Measurements from ENCODE around the gene PABPN1. TPM values are rescaled to one million over a fixed set of nuclear protein-coding genes. Genes with fewer than 3 reads are reported as not detected.

PABPN1 gene
- total and polyA plus RNA-seq, 2 of the 13 experiments (the other 11 are each of a cell fraction or from before 2014, with no cell fraction given): 233 to 524 TPM

DNA sequence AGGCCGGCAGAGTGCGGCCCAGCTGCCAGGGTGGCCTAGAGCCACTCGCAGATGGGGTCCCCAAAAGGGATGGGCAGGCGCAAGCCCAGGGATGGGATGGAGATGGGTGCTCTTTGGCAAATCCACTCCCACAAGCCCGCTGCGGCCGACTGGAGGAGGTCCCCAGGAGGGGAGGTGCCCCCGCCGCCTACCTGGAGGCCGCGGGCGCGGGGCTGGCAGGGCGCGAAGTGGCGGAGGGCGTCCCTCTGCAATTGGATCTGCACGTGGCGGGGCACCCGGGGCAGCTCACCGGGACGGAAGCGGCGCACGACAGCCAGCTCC lies 19.3 kb upstream of the PABPN1 start (continued):
- TF ChIP-seq, protein P1, sequence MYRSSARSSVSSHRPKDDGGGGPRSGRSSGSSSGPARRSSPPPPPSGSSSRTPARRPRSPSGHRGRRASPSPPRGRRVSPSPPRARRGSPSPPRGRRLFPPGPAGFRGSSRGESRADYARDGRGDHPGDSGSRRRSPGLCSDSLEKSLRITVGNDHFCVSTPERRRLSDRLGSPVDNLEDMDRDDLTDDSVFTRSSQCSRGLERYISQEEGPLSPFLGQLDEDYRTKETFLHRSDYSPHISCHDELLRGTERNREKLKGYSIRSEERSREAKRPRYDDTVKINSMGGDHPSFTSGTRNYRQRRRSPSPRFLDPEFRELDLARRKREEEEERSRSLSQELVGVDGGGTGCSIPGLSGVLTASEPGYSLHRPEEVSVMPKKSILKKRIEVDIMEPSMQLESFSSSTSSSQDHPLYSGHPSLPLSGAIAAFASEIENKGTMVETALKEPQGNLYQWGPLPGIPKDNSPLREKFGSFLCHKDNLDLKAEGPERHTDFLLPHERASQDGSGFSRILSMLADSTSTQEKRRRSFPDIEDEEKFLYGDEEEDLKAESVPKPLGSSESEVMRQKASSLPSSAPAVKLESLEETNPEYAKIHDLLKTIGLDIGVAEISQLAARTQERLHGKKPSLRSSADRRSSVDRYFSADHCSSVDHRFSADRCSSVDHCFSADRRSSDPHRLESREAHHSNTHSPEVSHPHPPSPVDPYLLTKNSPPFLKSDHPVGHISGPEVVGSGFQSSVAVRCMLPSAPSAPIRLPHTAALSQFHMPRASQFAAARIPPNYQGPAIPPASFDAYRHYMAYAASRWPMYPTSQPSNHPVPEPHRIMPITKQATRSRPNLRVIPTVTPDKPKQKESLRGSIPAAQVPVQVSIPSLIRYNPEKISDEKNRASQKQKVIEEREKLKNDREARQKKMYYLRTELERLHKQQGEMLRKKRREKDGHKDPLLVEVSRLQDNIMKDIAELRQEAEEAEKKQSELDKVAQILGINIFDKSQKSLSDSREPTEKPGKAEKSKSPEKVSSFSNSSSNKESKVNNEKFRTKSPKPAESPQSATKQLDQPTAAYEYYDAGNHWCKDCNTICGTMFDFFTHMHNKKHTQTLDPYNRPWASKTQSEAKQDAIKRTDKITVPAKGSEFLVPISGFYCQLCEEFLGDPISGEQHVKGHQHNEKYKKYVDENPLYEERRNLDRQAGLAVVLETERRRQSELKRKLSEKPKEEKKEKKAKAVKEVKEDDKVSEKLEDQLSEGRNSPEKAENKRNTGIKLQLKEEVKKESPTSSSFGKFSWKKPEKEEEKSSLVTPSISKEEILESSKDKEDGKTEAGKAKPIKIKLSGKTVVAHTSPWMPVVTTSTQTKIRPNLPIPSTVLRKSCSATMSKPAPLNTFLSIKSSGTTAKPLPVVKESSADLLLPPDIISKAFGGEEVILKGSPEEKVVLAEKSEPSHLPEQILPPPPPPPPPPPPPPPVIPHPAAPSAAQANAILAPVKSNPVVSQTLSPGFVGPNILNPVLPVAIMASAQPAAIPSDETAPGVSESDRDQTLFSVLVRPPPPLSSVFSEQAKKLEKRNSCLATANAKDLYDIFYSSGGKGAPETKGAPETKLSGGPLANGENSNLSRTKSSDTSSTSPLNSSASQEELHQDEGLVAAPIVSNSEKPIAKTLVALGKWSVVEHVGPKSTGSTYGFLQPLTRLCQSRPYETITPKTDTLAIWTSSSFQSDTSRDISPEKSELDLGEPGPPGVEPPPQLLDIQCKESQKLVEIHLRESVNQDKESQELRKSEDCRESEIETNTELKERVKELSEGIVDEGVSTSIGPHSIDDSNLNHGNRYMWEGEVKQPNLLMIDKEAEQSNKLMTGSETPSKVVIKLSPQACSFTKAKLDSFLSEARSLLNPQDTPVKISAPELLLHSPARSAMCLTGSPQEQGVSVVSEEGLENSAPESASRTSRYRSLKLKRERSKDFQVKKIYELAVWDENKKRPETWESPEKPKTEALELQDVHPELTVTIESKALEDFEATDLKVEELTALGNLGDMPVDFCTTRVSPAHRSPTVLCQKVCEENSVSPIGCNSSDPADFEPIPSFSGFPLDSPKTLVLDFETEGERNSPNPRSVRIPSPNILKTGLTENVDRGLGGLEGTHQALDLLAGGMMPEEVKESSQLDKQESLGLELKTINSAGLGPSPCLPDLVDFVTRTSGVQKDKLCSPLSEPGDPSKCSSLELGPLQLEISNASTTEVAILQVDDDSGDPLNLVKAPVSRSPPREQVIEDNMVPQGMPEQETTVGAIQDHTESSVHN (CRISPR knock-in tag; IDR thresholded peaks at IDR 0.05): peak; percentile 96
- TF ChIP-seq, protein P2, sequence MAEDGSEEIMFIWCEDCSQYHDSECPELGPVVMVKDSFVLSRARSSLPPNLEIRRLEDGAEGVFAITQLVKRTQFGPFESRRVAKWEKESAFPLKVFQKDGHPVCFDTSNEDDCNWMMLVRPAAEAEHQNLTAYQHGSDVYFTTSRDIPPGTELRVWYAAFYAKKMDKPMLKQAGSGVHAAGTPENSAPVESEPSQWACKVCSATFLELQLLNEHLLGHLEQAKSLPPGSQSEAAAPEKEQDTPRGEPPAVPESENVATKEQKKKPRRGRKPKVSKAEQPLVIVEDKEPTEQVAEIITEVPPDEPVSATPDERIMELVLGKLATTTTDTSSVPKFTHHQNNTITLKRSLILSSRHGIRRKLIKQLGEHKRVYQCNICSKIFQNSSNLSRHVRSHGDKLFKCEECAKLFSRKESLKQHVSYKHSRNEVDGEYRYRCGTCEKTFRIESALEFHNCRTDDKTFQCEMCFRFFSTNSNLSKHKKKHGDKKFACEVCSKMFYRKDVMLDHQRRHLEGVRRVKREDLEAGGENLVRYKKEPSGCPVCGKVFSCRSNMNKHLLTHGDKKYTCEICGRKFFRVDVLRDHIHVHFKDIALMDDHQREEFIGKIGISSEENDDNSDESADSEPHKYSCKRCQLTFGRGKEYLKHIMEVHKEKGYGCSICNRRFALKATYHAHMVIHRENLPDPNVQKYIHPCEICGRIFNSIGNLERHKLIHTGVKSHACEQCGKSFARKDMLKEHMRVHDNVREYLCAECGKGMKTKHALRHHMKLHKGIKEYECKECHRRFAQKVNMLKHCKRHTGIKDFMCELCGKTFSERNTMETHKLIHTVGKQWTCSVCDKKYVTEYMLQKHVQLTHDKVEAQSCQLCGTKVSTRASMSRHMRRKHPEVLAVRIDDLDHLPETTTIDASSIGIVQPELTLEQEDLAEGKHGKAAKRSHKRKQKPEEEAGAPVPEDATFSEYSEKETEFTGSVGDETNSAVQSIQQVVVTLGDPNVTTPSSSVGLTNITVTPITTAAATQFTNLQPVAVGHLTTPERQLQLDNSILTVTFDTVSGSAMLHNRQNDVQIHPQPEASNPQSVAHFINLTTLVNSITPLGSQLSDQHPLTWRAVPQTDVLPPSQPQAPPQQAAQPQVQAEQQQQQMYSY (CRISPR knock-in tag; IDR thresholded peaks at IDR 0.05): peak; percentile 77; the same call in 1 of the 2 replicates
- TF ChIP-seq MBNL3 (CRISPR knock-in tag; conservative IDR thresholded peaks at IDR 0.05) (0 out of 2 replicates have a peak, but pooled peaks have one; percentile 80), ZKSCAN8 (CRISPR knock-in tag; IDR thresholded peaks at IDR 0.05; ENCODE audit: borderline replicate concordance) (peak; percentile 63; the same call in 1 of the 2 replicates), ZNF274 (CRISPR knock-in tag; IDR thresholded peaks at IDR 0.05) (peak; percentile 99)
- TF ChIP-seq, protein P3, sequence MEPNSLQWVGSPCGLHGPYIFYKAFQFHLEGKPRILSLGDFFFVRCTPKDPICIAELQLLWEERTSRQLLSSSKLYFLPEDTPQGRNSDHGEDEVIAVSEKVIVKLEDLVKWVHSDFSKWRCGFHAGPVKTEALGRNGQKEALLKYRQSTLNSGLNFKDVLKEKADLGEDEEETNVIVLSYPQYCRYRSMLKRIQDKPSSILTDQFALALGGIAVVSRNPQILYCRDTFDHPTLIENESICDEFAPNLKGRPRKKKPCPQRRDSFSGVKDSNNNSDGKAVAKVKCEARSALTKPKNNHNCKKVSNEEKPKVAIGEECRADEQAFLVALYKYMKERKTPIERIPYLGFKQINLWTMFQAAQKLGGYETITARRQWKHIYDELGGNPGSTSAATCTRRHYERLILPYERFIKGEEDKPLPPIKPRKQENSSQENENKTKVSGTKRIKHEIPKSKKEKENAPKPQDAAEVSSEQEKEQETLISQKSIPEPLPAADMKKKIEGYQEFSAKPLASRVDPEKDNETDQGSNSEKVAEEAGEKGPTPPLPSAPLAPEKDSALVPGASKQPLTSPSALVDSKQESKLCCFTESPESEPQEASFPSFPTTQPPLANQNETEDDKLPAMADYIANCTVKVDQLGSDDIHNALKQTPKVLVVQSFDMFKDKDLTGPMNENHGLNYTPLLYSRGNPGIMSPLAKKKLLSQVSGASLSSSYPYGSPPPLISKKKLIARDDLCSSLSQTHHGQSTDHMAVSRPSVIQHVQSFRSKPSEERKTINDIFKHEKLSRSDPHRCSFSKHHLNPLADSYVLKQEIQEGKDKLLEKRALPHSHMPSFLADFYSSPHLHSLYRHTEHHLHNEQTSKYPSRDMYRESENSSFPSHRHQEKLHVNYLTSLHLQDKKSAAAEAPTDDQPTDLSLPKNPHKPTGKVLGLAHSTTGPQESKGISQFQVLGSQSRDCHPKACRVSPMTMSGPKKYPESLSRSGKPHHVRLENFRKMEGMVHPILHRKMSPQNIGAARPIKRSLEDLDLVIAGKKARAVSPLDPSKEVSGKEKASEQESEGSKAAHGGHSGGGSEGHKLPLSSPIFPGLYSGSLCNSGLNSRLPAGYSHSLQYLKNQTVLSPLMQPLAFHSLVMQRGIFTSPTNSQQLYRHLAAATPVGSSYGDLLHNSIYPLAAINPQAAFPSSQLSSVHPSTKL (CRISPR knock-in tag; IDR thresholded peaks at IDR 0.05): peak; percentile 67; the same call in 1 of the 2 replicates
- TF ChIP-seq, protein P4, sequence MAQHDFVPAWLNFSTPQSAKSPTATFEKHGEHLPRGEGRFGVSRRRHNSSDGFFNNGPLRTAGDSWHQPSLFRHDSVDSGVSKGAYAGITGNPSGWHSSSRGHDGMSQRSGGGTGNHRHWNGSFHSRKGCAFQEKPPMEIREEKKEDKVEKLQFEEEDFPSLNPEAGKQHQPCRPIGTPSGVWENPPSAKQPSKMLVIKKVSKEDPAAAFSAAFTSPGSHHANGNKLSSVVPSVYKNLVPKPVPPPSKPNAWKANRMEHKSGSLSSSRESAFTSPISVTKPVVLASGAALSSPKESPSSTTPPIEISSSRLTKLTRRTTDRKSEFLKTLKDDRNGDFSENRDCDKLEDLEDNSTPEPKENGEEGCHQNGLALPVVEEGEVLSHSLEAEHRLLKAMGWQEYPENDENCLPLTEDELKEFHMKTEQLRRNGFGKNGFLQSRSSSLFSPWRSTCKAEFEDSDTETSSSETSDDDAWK (CRISPR knock-in tag; IDR thresholded peaks at IDR 0.05): no peak
- TF ChIP-seq, protein P5, sequence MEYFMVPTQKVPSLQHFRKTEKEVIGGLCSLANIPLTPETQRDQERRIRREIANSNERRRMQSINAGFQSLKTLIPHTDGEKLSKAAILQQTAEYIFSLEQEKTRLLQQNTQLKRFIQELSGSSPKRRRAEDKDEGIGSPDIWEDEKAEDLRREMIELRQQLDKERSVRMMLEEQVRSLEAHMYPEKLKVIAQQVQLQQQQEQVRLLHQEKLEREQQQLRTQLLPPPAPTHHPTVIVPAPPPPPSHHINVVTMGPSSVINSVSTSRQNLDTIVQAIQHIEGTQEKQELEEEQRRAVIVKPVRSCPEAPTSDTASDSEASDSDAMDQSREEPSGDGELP (IDR thresholded peaks at IDR 0.05; ENCODE audit: borderline replicate concordance, low read depth): peak; percentile 92
